Lung (tissue), 16 donors: ENCODE measurements around the gene AHDC1. TPM values are rescaled to one million over a fixed set of nuclear protein-coding genes. Genes with fewer than 3 reads are reported as not detected.

ENCODE experiments used
- ATAC-seq: fragments of 200-7000 bp; cut with Tn5 transposase; one replicate; pipeline ENCODE4 v1.9.1; 2020; ENCODE audit warnings: moderate number of reproducible peaks; ENCODE audit not compliant: insufficient read depth, low FRiP score
- DNase-seq, 3 donors: peaks; one replicate each; pipeline ENCODE4 v3.0.0-alpha.2; 2013 to 2017
- H3K27ac ChIP-seq, 2 donors: one replicate each; pipeline ENCODE4 v1.5.1; 2013; ENCODE audit warnings: mild to moderate bottlenecking in 2 of 2, moderate library complexity in 2 of 2, control low read depth in 1 of 2, inconsistent platforms in 1 of 2, low read depth in 1 of 2, low read length in 1 of 2
- H3K27me3 ChIP-seq, 3 donors: one replicate each; pipeline ENCODE4 v1.5.1; 2013; ENCODE audit warnings: low read length in 2 of 3; ENCODE audit not compliant: control insufficient read depth in 3 of 3, insufficient read depth in 3 of 3
- H3K36me3 ChIP-seq, 4 donors: one replicate each; pipeline ENCODE4 v1.5.1; 2013; ENCODE audit warnings: low read length in 4 of 4, mild to moderate bottlenecking in 1 of 4, moderate library complexity in 1 of 4; ENCODE audit not compliant: control insufficient read depth in 4 of 4, insufficient read depth in 4 of 4
- H3K4me1 ChIP-seq, 5 donors: one replicate each; pipeline ENCODE4 v1.5.1; 2013; ENCODE audit warnings: low read length in 5 of 5, mild to moderate bottlenecking in 2 of 5, moderate library complexity in 1 of 5; ENCODE audit not compliant: control insufficient read depth in 5 of 5, insufficient read depth in 5 of 5
- H3K4me3 ChIP-seq: one replicate; pipeline ENCODE4 v1.5.1; 2013; ENCODE audit warnings: mild to moderate bottlenecking, control low read depth, moderate library complexity
- H3K9ac ChIP-seq, 2 donors: one replicate each; pipeline ENCODE4 v1.5.1; 2013; ENCODE audit warnings: low read length in 2 of 2, control low read depth in 1 of 2; ENCODE audit not compliant: insufficient read depth in 1 of 2
- H3K9me3 ChIP-seq, 4 donors: one replicate each; pipeline ENCODE4 v1.5.1; 2013; ENCODE audit warnings: low read length in 3 of 4, mild to moderate bottlenecking in 1 of 4, moderate library complexity in 1 of 4; ENCODE audit not compliant: control insufficient read depth in 4 of 4, insufficient read depth in 3 of 4
- CTCF ChIP-seq: IDR thresholded peaks from 2 replicates; pipeline ENCODE4 v1.5.1; 2012; ENCODE audit warnings: mild to moderate bottlenecking; ENCODE audit errors: control extremely low read depth, extremely low read depth
- WGBS, 2 donors: extraction: QIAGEN DNeasy Blood & Tissue Kit; methylation state at CpG; one replicate each; pipeline ENCODE4 v1.1.7; 2013; 5-methylcytosine and 5-hydroxymethylcytosine counted together
- long read RNA-seq, 5 donors: transcript quantifications; one replicate each; lab custom pipeline, GENCODE V29; 2026
- polyA plus RNA-seq, 2 donors: library from polyadenylated mRNA; stranded (reverse); fragments of 200-250 nt; gene quantifications; one replicate each; pipeline ENCODE4 v1.2.1, GENCODE V29; 2013
- total RNA-seq, 2 donors: library from RNA; depleted of rRNA in 1 of 2; stranded (reverse); fragments of >200 nt in 1 of 2; gene quantifications; one replicate each; pipeline ENCODE4 v1.2.1, GENCODE V29; 2014 to 2021
- donor health status: control.
- donor health status: control.
- donor health status: Bipolar disorder and iron deficiency.
- donor health status: healthy.
- donor health status: DM: yes; HTN: yes; CAD: no.

AHDC1 gene
- total RNA-seq (10 to 100 TPM; 31.8 to 37.9 TPM), polyA plus RNA-seq (10 to 100 TPM; 10.3 to 11.8 TPM)
- long read RNA-seq, donor 1, partial matches to known transcripts = 22 of 22 reads
- long read RNA-seq, donor 1, other reads (novel, unspliced or antisense) = 0 of 22 reads
- long read RNA-seq, donor 2, partial matches to known transcripts = 10 of 10 reads
- long read RNA-seq, donor 2, other reads (novel, unspliced or antisense) = 0 of 10 reads
- long read RNA-seq, donor 3, partial matches to known transcripts = 23 of 24 reads
- long read RNA-seq, donor 3, other reads (novel, unspliced or antisense) = 0 of 24 reads
- long read RNA-seq, donor 4, partial matches to known transcripts = 10 of 10 reads
- long read RNA-seq, donor 4, other reads (novel, unspliced or antisense) = 0 of 10 reads
- long read RNA-seq, donor 5, partial matches to known transcripts = 23 of 23 reads
- long read RNA-seq, donor 5, other reads (novel, unspliced or antisense) = 0 of 23 reads

GRCh38 chr1:27603681-27604578 is at the start of gene AHDC1:
TSS of gene AHDC1 (minus strand) at chr1:27604144. CDS start at chr1:27552115, 52,029 bp downstream.
- Histone ChIP-seq H3K9ac (peak within 1 kb of the TSS; percentile 32 to 85), H3K36me3 (no peaks in the 10 kb centered on the region), H3K9me3 (no peaks in the 10 kb centered on the region), H3K27me3 (no peaks in the 10 kb centered on the region), H3K4me3 (peak within 1 kb of the TSS; percentile 76), H3K27ac (peak within 1 kb of the TSS; percentile 86 to 98), H3K4me1 (peaks cover 9 to 46% (median 16%) of the 10 kb centered on the region in 5 donors)
- peak; percentile 81 for ATAC-seq
- no peak for TF ChIP-seq CTCF
- 1% methylated on average over 51 to 74 of the region's 74 CpGs for WGBS, 2 donors
- DNase-seq = peak; percentile 90 to 93 (median 92)

GRCh38 chr1:27652111-27652864 is 48.3 kb upstream of the AHDC1 start:
- no peaks in the 10 kb centered on the region for H3K36me3 ChIP-seq
- no peak for DNase-seq
- WGBS, 2 donors = 90 to 91% methylated on average over 5 of the region's 5 CpGs
- ATAC-seq = no peak
- TF ChIP-seq CTCF = no peak
- H3K9ac ChIP-seq = no peak overlapping the region
- H3K27me3 ChIP-seq = no peaks in the 10 kb centered on the region
- no peak overlapping the region for H3K4me3 ChIP-seq
- no peak overlapping the region for H3K27ac ChIP-seq
- H3K4me1 ChIP-seq = peaks cover 6 to 17% (median 10%) of the 10 kb centered on the region in 5 donors
- H3K9me3 ChIP-seq = no peaks in the 10 kb centered on the region

GRCh38 chr1:27650539-27651175 is 46.7 kb upstream of the AHDC1 start:
- ATAC-seq = peak; percentile 59
- H3K4me3 ChIP-seq = no peak overlapping the region
- no peak for TF ChIP-seq CTCF
- H3K36me3 ChIP-seq = no peaks in the 10 kb centered on the region
- WGBS, 2 donors = 22 to 33% methylated on average over 7 of the region's 7 CpGs
- peak; percentile 63 to 91 (median 84) for DNase-seq
- peak overlapping the region in 1 of 2 donors; percentile 5 for H3K9ac ChIP-seq
- H3K27ac ChIP-seq = peak overlapping the region; percentile 15 to 84
- no peaks in the 10 kb centered on the region for H3K9me3 ChIP-seq
- H3K27me3 ChIP-seq = no peaks in the 10 kb centered on the region
- H3K4me1 ChIP-seq = peaks cover 4 to 14% (median 10%) of the 10 kb centered on the region in 5 donors
